GM06990 (cell line): ENCODE results near the gene LASP1NB.
A peak's percentile ranks its signal among the peaks of the same experiment; 100 is the strongest.

Experiments
- DNase-seq: peaks from one replicate; pipeline ENCODE4 v3.0.0-alpha.2; 2011; ENCODE audit not compliant: insufficient read length; ENCODE audit errors: extremely low read depth
- H3K27me3 ChIP-seq: replicated peaks from 2 replicates; pipeline ENCODE4 v1.6.0; 2011; ENCODE audit warnings: low read length; ENCODE audit not compliant: control insufficient read depth, insufficient read depth
- H3K36me3 ChIP-seq: 2 replicates; pipeline ENCODE4 v1.5.1; 2011; ENCODE audit warnings: low read length; ENCODE audit not compliant: control insufficient read depth, insufficient read depth
- H3K4me3 ChIP-seq: replicated peaks from 2 replicates; pipeline ENCODE4 v1.5.1; 2011; ENCODE audit warnings: low read depth, mild to moderate bottlenecking, control low read depth, low read length
- CTCF ChIP-seq: IDR thresholded peaks from 2 replicates; pipeline ENCODE4 v1.5.1; 2011; ENCODE audit warnings: low read length, control low read depth, mild to moderate bottlenecking, inconsistent platforms; ENCODE audit not compliant: insufficient read depth, poor library complexity, severe bottlenecking

LASP1NB gene

DNA sequence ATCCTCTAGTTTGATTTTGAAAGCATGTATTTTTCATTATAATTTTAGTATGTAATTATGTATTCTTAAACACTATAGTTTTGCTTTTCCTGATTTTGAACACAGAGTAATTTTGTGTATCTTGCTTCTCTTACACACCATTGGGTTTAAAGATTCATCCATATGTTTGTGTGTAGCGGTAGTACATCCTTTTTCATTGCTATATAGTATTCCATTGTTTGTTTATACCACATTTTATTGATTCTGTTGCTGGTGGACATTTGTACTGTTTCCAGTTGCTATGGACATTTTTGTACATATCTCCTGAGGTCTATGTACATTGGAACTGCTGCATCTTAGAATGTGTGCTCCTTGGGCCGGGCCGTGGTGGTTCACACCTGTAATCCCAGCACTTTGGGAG is 20.5 kb upstream of the LASP1NB start:
- Histone ChIP-seq H3K36me3 (peaks cover 18% of the 10 kb centered on the region), H3K27me3 (no peaks in the 10 kb centered on the region), H3K4me3 (no peak overlapping the region)
- no peak for DNase-seq
- TF ChIP-seq CTCF: no peak

- no peaks in the 10 kb centered on the region for H3K27me3 ChIP-seq
- no peak overlapping the region for H3K4me3 ChIP-seq
- DNase-seq: no peak
- H3K36me3 ChIP-seq: peaks cover 18% of the 10 kb centered on the region
- no peak for TF ChIP-seq CTCF
Observed at GRCh38 chr17:38905375-38905774, 20.0 kb upstream of the LASP1NB start.

DNA sequence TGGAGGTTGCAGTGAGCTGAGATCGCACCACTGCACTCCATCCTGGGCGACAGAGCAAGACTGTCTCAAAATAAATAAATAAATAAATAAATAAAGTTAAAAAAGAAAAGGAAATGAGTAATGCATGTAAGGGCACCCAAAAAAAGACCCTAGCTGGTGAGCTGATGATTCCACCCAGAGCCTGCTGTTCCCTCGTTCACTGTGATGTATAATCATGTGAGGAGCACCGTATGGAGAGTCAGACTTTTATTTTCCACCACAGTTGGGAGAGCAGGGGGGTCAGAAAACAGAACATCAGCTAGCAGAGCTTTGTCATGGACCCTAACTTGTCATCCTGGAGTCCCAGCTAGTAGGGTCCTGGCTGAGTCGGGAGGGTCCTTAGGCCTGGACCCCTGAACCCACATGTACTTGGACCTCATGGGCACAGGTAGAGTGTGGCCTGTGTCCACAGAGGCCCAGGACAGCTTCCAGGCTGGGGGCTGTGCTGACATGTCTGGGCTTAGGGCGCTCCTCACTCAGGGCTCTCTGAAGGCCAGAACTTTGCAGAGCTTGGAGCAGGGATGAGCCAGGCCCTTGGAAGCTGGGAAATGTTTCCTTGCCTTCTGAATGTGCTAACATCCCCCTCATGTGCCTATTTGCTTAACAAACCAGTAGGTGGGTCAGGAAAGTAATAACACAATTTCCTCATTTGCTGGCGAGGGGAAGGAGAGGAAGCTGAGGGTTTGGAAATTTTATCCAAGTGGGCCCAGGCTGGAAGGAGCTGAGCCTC is 18.8 kb upstream of the LASP1NB start:
- no peak for TF ChIP-seq CTCF
- H3K27me3 ChIP-seq: no peaks in the 10 kb centered on the region
- H3K4me3 ChIP-seq: no peak overlapping the region
- DNase-seq: no peak
- H3K36me3 ChIP-seq: peaks cover 14% of the 10 kb centered on the region

DNA sequence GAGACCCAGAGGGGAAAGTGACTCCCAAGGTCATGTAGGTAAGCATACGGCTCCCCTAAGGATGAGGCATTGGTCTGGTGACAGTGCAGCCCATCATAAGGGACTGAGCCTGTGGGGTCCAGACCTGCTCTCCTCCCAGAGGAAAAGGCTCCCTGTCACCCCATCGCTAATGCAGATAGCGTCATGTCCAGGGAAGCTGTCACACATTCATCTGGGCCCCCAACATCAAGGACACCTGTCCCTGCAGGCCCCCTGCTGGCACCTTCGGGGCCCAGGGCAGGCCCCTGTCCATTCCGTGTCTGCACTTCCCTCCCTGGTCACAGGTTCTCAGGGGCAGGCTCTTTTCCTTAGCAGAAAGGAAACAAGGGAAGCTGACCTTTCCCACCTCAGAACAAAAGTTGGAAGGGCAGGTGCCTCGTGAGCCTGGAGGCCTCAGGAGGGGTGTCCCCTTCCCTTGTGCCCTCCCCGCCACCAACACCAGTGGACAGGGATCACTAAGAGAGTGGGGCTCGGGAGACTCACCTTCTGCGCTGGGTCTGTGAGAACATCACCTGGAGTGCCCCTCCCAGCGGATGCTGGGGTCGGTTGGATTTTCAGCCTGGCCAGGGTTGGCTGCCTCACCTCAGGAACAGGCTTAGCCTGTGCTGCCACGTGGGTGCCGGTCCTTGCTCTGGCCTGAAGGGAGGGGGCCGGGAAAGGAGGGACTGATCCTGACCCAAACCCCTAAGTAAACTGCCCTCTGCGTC is 17.3 kb upstream of the LASP1NB start:
- TF ChIP-seq CTCF: peak; percentile 34
- H3K27me3 ChIP-seq: no peaks in the 10 kb centered on the region
- DNase-seq: no peak
- H3K36me3 ChIP-seq: peaks cover 21% of the 10 kb centered on the region
- peak overlapping the region; percentile 24; the same call in 1 of the 2 replicates for H3K4me3 ChIP-seq

DNA sequence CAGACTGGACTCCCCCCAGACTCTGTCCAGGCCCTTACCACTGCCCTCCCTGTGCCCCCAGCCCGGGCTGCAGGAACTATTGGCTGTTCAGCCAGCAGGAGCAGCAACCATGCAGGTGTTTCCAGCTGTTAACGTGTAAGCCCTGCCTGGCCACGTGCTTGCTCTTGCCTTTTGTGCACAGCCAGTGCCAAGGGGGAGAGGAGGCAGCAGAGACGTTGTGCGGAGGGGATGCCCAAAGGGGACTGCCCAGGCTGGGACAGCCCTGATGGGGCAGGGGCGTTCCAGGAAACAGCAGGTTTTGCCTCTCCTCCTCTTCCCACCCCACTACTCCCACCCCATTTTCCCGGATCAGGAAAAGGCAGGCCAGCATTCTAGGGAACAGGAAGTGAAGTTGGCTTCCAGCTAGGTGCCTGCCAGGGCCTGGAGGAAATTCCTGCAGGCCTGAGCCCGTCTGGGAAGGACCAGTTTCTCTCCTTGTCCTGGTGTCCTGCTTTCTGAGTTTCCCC is 16.7 kb upstream of the LASP1NB start:
- no peak for TF ChIP-seq CTCF
- Histone ChIP-seq H3K36me3 (peaks cover 23% of the 10 kb centered on the region), H3K4me3 (no peak overlapping the region), H3K27me3 (no peaks in the 10 kb centered on the region)
- peak; percentile 52 for DNase-seq
